GM12878 (cell line): ENCODE results near the gene MEOX1. TPM values are rescaled to one million over a fixed set of nuclear protein-coding genes. Genes with fewer than 3 reads are reported as not detected.

Experiments used
- ATAC-seq: fragments of 200-7000 bp; cut with Tn5 transposase; 3 replicates; pipeline ENCODE4 v1.9.1; 2020; ENCODE audit warnings: mild to moderate bottlenecking, moderate library complexity
- BruUV-seq: library from RNA; stranded (reverse); fragments of 400-500 nt; replicated peaks from 2 replicates; lab custom pipeline; 2021; lab: Mats Ljungman, UMichigan
- CTCF ChIA-PET: fragments of 300-600 bp; sonication (Branson Sonifier 250); formaldehyde crosslinking; extraction: SDS; loops from one replicate; lab custom pipeline; 2021; ENCODE audit warnings: inconsistent platforms; lab: Yijun Ruan, JAX
- POLR2A ChIA-PET: fragments of 350-600 bp; formaldehyde crosslinking; extraction: SDS; loops from one replicate; lab custom pipeline; 2021; ENCODE audit warnings: inconsistent platforms; lab: Charles Lee
- RAD21 ChIA-PET: fragments of 300-600 bp; sonication (Branson Sonifier 250); formaldehyde crosslinking; loops from one replicate; lab custom pipeline; 2023; ENCODE audit warnings: antibody characterized with exemption; ENCODE audit not compliant: unreplicated experiment; lab: Charles Lee
- SMC1A ChIA-PET: fragments of 300-600 bp; sonication (Branson Sonifier 250); formaldehyde crosslinking; loops from one replicate; lab custom pipeline; 2023; ENCODE audit not compliant: unreplicated experiment, uncharacterized antibody; lab: Charles Lee
- DNase-seq: peaks from one replicate; pipeline ENCODE4 v3.0.0-alpha.2; 2011; ENCODE audit warnings: low read depth, low spot score
- FAIRE-seq: peaks from 3 replicates; lab custom pipeline; 2011; peaks lifted over from hg19 to GRCh38; lab: Jason Lieb, UNC
- H2AFZ ChIP-seq: 2 replicates; pipeline ENCODE4 v1.6.0; 2011; ENCODE audit warnings: low read depth, low read length, control low read depth; ENCODE audit not compliant: control insufficient read depth
- H3K27ac ChIP-seq: 2 replicates; pipeline ENCODE4 v1.5.1; 2011; ENCODE audit warnings: control low read depth; ENCODE audit not compliant: control insufficient read depth, insufficient read depth
- H3K27me3 ChIP-seq, 2 experiments: replicated peaks in 1 of 2; 2 replicates each; pipeline versions ENCODE4 v1.6.0 to v1.6.1; 2011; ENCODE audit warnings: low read length in 1 of 2; ENCODE audit not compliant: control insufficient read depth in 2 of 2, insufficient read depth in 2 of 2
- H3K36me3 ChIP-seq, 2 experiments: 2 replicates each; pipeline ENCODE4 v1.5.1; 2011; ENCODE audit warnings: low read length in 1 of 2; ENCODE audit not compliant: control insufficient read depth in 2 of 2, insufficient read depth in 2 of 2
- H3K4me1 ChIP-seq: 2 replicates; pipeline ENCODE4 v1.6.1; 2011; ENCODE audit warnings: mild to moderate bottlenecking, low read length, moderate library complexity, mixed read lengths; ENCODE audit not compliant: control insufficient read depth, insufficient read depth
- H3K4me2 ChIP-seq: 2 replicates; pipeline ENCODE4 v1.6.0; 2011; ENCODE audit warnings: control low read depth; ENCODE audit not compliant: control insufficient read depth, insufficient read depth
- H3K4me3 ChIP-seq: fragments of 200-600 bp; sonication (generic); 2 replicates; pipeline ENCODE4 v1.5.1; 2016
- H3K79me2 ChIP-seq: 2 replicates; pipeline ENCODE4 v1.6.0; 2011; ENCODE audit warnings: low read length; ENCODE audit not compliant: control insufficient read depth, insufficient read depth
- H3K9ac ChIP-seq: 2 replicates; pipeline ENCODE4 v1.8.0; 2011; ENCODE audit warnings: low read length, control low read depth, mixed read lengths; ENCODE audit not compliant: control insufficient read depth, insufficient read depth
- H3K9me3 ChIP-seq: replicated peaks from 3 replicates; pipeline ENCODE4 v1.5.1; 2011; ENCODE audit warnings: mild to moderate bottlenecking, low read length; ENCODE audit not compliant: control insufficient read depth, insufficient read depth
- H4K20me1 ChIP-seq: 2 replicates; pipeline ENCODE4 v1.6.0; 2011; ENCODE audit not compliant: control insufficient read depth, insufficient read depth
- DPF2 ChIP-seq: fragments of 450-650 bp; IDR thresholded peaks from 2 replicates; pipeline ENCODE4 v1.6.1; 2017; ENCODE audit warnings: mild to moderate bottlenecking
- GABPA ChIP-seq: IDR thresholded peaks from 2 replicates; pipeline ENCODE4 v1.6.1; 2014; ENCODE audit warnings: antibody characterized with exemption, low read depth, mild to moderate bottlenecking, inconsistent platforms
- HCFC1 ChIP-seq: fragments of 150-350 bp; IDR thresholded peaks from 2 replicates; pipeline ENCODE4 v1.6.1; 2014; ENCODE audit warnings: low read length
- IKZF1 ChIP-seq: fragments of 450-650 bp; conservative IDR thresholded peaks from 2 replicates; pipeline ENCODE4 v1.6.1; 2017; ENCODE audit warnings: antibody characterized with exemption, mild to moderate bottlenecking
- JUNB ChIP-seq: IDR thresholded peaks from 2 replicates; pipeline ENCODE4 v1.6.1; 2016; ENCODE audit warnings: antibody characterized with exemption, mild to moderate bottlenecking
- KDM1A ChIP-seq: fragments of 200-600 bp; sonication (generic); IDR thresholded peaks from 2 replicates; pipeline ENCODE4 v1.6.1; 2016; ENCODE audit warnings: borderline replicate concordance
- MTA2 ChIP-seq: fragments of 450-650 bp; IDR thresholded peaks from 2 replicates; pipeline ENCODE4 v1.6.1; 2016; ENCODE audit warnings: low read depth, mild to moderate bottlenecking, moderate library complexity
- MYB ChIP-seq: fragments of 150-350 bp; IDR thresholded peaks from 2 replicates; pipeline ENCODE4 v1.6.1; 2014; ENCODE audit warnings: mild to moderate bottlenecking, low read depth, low read length, borderline replicate concordance
- NR2F1 ChIP-seq: fragments of 450-650 bp; conservative IDR thresholded peaks from 2 replicates; pipeline ENCODE4 v1.6.1; 2017; ENCODE audit warnings: mild to moderate bottlenecking
- RCOR1 ChIP-seq: conservative IDR thresholded peaks from 2 replicates; pipeline ENCODE4 v1.6.1; 2012; ENCODE audit warnings: low read depth, low read length, improper control_type of control experiment
- SIX5 ChIP-seq: IDR thresholded peaks from 2 replicates; pipeline ENCODE4 v1.6.1; 2011; ENCODE audit warnings: mild to moderate bottlenecking, low read depth, low read length, moderate library complexity; ENCODE audit not compliant: severe bottlenecking
- SMAD5 ChIP-seq: IDR thresholded peaks from 2 replicates; pipeline ENCODE4 v1.6.1; 2016; ENCODE audit warnings: antibody characterized with exemption, low read depth
- SP1 ChIP-seq: IDR thresholded peaks from one replicate; pipeline ENCODE4 v1.6.1; 2011; ENCODE audit warnings: low read depth, low read length
- SRF ChIP-seq, 2 experiments: IDR thresholded peaks; 2 replicates each; pipeline ENCODE4 v1.6.1; 2011; ENCODE audit warnings: low read depth in 2 of 2, low read length in 2 of 2, mild to moderate bottlenecking in 1 of 2, moderate library complexity in 1 of 2
- STAT3 ChIP-seq: IDR thresholded peaks from 2 replicates; pipeline ENCODE4 v1.6.1; 2011; ENCODE audit warnings: low read depth, low read length, improper control_type of control experiment
- ZNF622 ChIP-seq: fragments of 450-650 bp; IDR thresholded peaks from 2 replicates; pipeline ENCODE4 v1.6.1; 2017; ENCODE audit warnings: mild to moderate bottlenecking, inconsistent platforms
- ZSCAN29 ChIP-seq: fragments of 450-650 bp; IDR thresholded peaks from 2 replicates; pipeline ENCODE4 v1.6.1; 2017; ENCODE audit warnings: mild to moderate bottlenecking, moderate library complexity
- WGBS: methylation state at CpG from one replicate; pipeline ENCODE4 v1.1.6; 2016; ENCODE audit warnings: low lambda C conversion rate; ENCODE audit not compliant: insufficient replicate concordance, insufficient coverage; ENCODE audit errors: missing lambda C conversion rate; 5-methylcytosine and 5-hydroxymethylcytosine counted together
- in situ Hi-C: fragments of 300-500 bp; cut with MboI; formaldehyde crosslinking; loops from 9 replicates; pipeline ENCODE4 v1.14.3; 2018; ENCODE audit warnings: mixed read lengths
- intact Hi-C: fragments of 100-400 bp; cut with micrococcal nuclease; formaldehyde crosslinking; loops from one replicate; pipeline ENCODE4 v1.14.2; 2022; ENCODE audit not compliant: unreplicated experiment
- polyA plus RNA-seq, 11 experiments: library from polyadenylated mRNA; depleted of rRNA in 4 of 11; unstranded in 6 of 11; stranded (reverse) in 5 of 11; fragments of >200 nt; fragmentation: Nextera tagmentation in 4 of 11; fragmentation: Illumina TruSeq in 1 of 11; extraction: Ambion mirVana in 4 of 11; extraction: Trizol in 1 of 11; gene quantifications; 1 replicate in 1 of 11; 2 replicates in 10 of 11; pipeline versions ENCODE4 v1.2.1 to v1.2.3, GENCODE V29; 2011 to 2016; ENCODE audit warnings: inconsistent platforms in 2 of 11, missing spikeins in 2 of 11, low read depth in 1 of 11
- total RNA-seq, 4 experiments: library from RNA; depleted of rRNA in 3 of 4; stranded (reverse); fragments of >200 nt in 3 of 4; fragmentation: Illumina TruSeq in 1 of 4; extraction: Trizol in 1 of 4; gene quantifications; 2 replicates each; pipeline versions ENCODE4 v1.2.1 to v1.2.3, GENCODE V29; 2013 to 2021

Gene MEOX1
- total and polyA plus RNA-seq, 10 of the 15 experiments (the other 5 are each of a cell fraction or from before 2014, with no cell fraction given): 0.19 to 9.4 (median 0.46) TPM

GRCh38 chr17:43683928-43684653 lies 22.4 kb upstream of the MEOX1 start:
- no TSS peak for BruUV-seq
- SMC1A ChIA-PET: interaction anchor here (0.8 to 1.5 kb wide), 3 partner anchors 9 to 77 kb away, joined by 3 to 4 read pairs (median 3); no protein-coding TSS in a partner anchor
- H3K4me2 ChIP-seq: no peak overlapping the region
- TF ChIP-seq IKZF1: no peak
- TF ChIP-seq MTA2: no peak
- no peak for TF ChIP-seq RCOR1
- TF ChIP-seq SP1: no peak
- TF ChIP-seq NR2F1: no peak
- no peak for TF ChIP-seq JUNB
- no peak for TF ChIP-seq DPF2
- no peak for TF ChIP-seq HCFC1
- TF ChIP-seq SIX5: no peak
- TF ChIP-seq KDM1A: no peak
- no peak for TF ChIP-seq GABPA
- TF ChIP-seq ZSCAN29: no peak
- no peak for TF ChIP-seq ZNF622
- TF ChIP-seq SRF (IDR thresholded peaks at IDR 0.05; ENCODE audit: low read depth in 2 of 2, low read length in 2 of 2): no peak
- no peak for TF ChIP-seq MYB
- TF ChIP-seq SMAD5: no peak
- TF ChIP-seq STAT3: no peak
- TF ChIP-seq, all 136 proteins: peak for 0
- no peak for DNase-seq
- 32% methylated on average over 12 of the region's 12 CpGs for WGBS
- ATAC-seq: no peak
- H3K4me1 ChIP-seq: no peaks in the 10 kb centered on the region
- no peak overlapping the region for H3K27ac ChIP-seq
- ChIA-PET CTCF (interaction anchor here (1.0 to 2.1 kb wide), 6 partner anchors 9 to 82 kb away, joined by 3 to 16 read pairs (median 4); no protein-coding TSS in a partner anchor), POLR2A (interaction anchor here (1.0 kb wide), 1 partner anchor 109 kb away, joined by 3 read pairs; no protein-coding TSS in a partner anchor), RAD21 (interaction anchor here (1.1 to 2.1 kb wide), 2 partner anchors 11 to 107 kb away, joined by 6 to 8 read pairs; no protein-coding TSS in a partner anchor)
- peaks cover 0 to 5% of the 10 kb centered on the region in 2 experiments; a peak in 2 of 4 replicates for H3K27me3 ChIP-seq
- H3K4me3 ChIP-seq: no peak overlapping the region
- H3K9me3 ChIP-seq: no peaks in the 10 kb centered on the region
- FAIRE-seq: no peak
- intact Hi-C loops (no loop called here), in situ Hi-C loops (no loop called here)
- H3K36me3 ChIP-seq: no peaks in the 10 kb centered on the region
- H2AFZ ChIP-seq: no peak overlapping the region
- H3K9ac ChIP-seq: no peak overlapping the region
- no peaks in the 10 kb centered on the region for H4K20me1 ChIP-seq
- no peaks in the 10 kb centered on the region for H3K79me2 ChIP-seq
